Vagina (tissue), 2 donors: ENCODE results near the gene SHLD2.
"Not testable (repeated sequence)": the region's sequence is repeated elsewhere in the genome, so short reads cannot be mapped to it uniquely, and the experiment has no call there.

Experiments used
- CTCF ChIP-seq, 3 experiments: fragments of 450-650 bp in 2 of 3; fragments of 200-600 bp in 1 of 3; sonication (generic) in 1 of 3; IDR thresholded peaks; one replicate each; pipeline ENCODE4 v1.5.1; 2017 to 2019; ENCODE audit warnings: antibody characterized with exemption in 3 of 3, mild to moderate bottlenecking in 2 of 3, moderate library complexity in 2 of 3
- POLR2A ChIP-seq, 2 donors: fragments of 450-650 bp; IDR thresholded peaks; one replicate each; pipeline ENCODE4 v1.6.1; 2017; ENCODE audit warnings: antibody characterized with exemption in 2 of 2, mild to moderate bottlenecking in 2 of 2, moderate library complexity in 2 of 2

- TF ChIP-seq CTCF, POLR2A (IDR thresholded peaks at IDR 0.05): not testable (repeated sequence)
Measured at GRCh38 chr10:87171670-87172069, 76.7 kb downstream of the SHLD2 start.
